ENCODE data around the gene AP3B1.
"Not testable (repeated sequence)": the region's sequence is repeated elsewhere in the genome, so short reads cannot be mapped to it uniquely, and the experiment has no call there.

AP3B1 gene

GRCh38 chr5:78102500-78102899 lies 192.0 kb downstream of the AP3B1 start:
- DNase-seq: no peak
- intact Hi-C loops (cut with DNase I): no loop called here

GRCh38 chr5:78095125-78095524 lies 199.4 kb downstream of the AP3B1 start:
- no peak for DNase-seq
- intact Hi-C loops (cut with DNase I): no loop called here

GRCh38 chr5:78090002-78090401 lies 204.5 kb downstream of the AP3B1 start:
- intact Hi-C loops (cut with DNase I): no loop called here
- no peak for DNase-seq

GRCh38 chr5:78078858-78079257 lies 215.6 kb downstream of the AP3B1 start:
- DNase-seq: no peak
- intact Hi-C loops (cut with DNase I): no loop called here

GRCh38 chr5:78077369-78078068 lies 217.0 kb downstream of the AP3B1 start:
- intact Hi-C loops (cut with DNase I): no loop called here
- no peak for DNase-seq

- no peak for DNase-seq
- intact Hi-C loops (cut with DNase I): no loop called here
Observed at GRCh38 chr5:78076351-78076750, 218.1 kb downstream of the AP3B1 start.

GRCh38 chr5:78075301-78075700 lies 219.2 kb downstream of the AP3B1 start:
- intact Hi-C loops (cut with DNase I): no loop called here
- no peak for DNase-seq

- intact Hi-C loops (cut with DNase I); DNase-seq: not testable (repeated sequence)
Observed at GRCh38 chr5:78070691-78071090, 223.8 kb downstream of the AP3B1 start.

- DNase-seq; intact Hi-C loops (cut with DNase I): not testable (repeated sequence)
Observed at GRCh38 chr5:78067581-78067980, 226.9 kb downstream of the AP3B1 start.

GRCh38 chr5:78066722-78067121 lies 227.8 kb downstream of the AP3B1 start:
- intact Hi-C loops (cut with DNase I); DNase-seq: not testable (repeated sequence)

GRCh38 chr5:78065663-78066062 lies 228.8 kb downstream of the AP3B1 start:
- DNase-seq: no peak
- intact Hi-C loops (cut with DNase I): no loop called here

- no peak for DNase-seq
- intact Hi-C loops (cut with DNase I): no loop called here
Observed at GRCh38 chr5:78064941-78065472, 229.5 kb downstream of the AP3B1 start.

- intact Hi-C loops (cut with DNase I): no loop called here
Observed at GRCh38 chr5:78063495-78063894, 231.0 kb downstream of the AP3B1 start.

GRCh38 chr5:78062645-78063044 lies 231.9 kb downstream of the AP3B1 start:
- intact Hi-C loops (cut with DNase I): no loop called here
- DNase-seq: no peak

More at GRCh38 chr5:78063495-78063894, 231.0 kb downstream of the AP3B1 start:
- DNase-seq: no peak

GRCh38 chr5:78060421-78060820 lies 234.1 kb downstream of the AP3B1 start:
- intact Hi-C loops (cut with DNase I): no loop called here
- DNase-seq: no peak

- intact Hi-C loops (cut with DNase I): no loop called here
Observed at GRCh38 chr5:78058625-78059024, 235.9 kb downstream of the AP3B1 start.

GRCh38 chr5:78056901-78057514 lies 237.5 kb downstream of the AP3B1 start:
- intact Hi-C loops (cut with DNase I): no loop called here
- no peak for DNase-seq

More at GRCh38 chr5:78058625-78059024, 235.9 kb downstream of the AP3B1 start:
- no peak for DNase-seq

GRCh38 chr5:78056053-78056452 lies 238.4 kb downstream of the AP3B1 start:
- intact Hi-C loops (cut with DNase I): no loop called here
- no peak for DNase-seq

- intact Hi-C loops (cut with DNase I): no loop called here
Observed at GRCh38 chr5:78050888-78051287, 243.6 kb downstream of the AP3B1 start.

GRCh38 chr5:78046823-78047222 lies 247.7 kb downstream of the AP3B1 start:
- DNase-seq; intact Hi-C loops (cut with DNase I): not testable (repeated sequence)

More at GRCh38 chr5:78050888-78051287, 243.6 kb downstream of the AP3B1 start:
- no peak for DNase-seq

- intact Hi-C loops (cut with DNase I): no loop called here
- no peak for DNase-seq
Observed at GRCh38 chr5:78046006-78046405, 248.5 kb downstream of the AP3B1 start.
